GM19452 (cell line): ENCODE measurements around the gene FAM114A2.
"Not testable (repeated sequence)": the region's sequence is repeated elsewhere in the genome, so short reads cannot be mapped to it uniquely, and the experiment has no call there.

Experiments
- ATAC-seq: cut with Tn5 transposase; IDR thresholded peaks from one replicate; pipeline ENCODE4 v1.9.1; 2021; ENCODE audit not compliant: unreplicated experiment

The FAM114A2 gene

DNA sequence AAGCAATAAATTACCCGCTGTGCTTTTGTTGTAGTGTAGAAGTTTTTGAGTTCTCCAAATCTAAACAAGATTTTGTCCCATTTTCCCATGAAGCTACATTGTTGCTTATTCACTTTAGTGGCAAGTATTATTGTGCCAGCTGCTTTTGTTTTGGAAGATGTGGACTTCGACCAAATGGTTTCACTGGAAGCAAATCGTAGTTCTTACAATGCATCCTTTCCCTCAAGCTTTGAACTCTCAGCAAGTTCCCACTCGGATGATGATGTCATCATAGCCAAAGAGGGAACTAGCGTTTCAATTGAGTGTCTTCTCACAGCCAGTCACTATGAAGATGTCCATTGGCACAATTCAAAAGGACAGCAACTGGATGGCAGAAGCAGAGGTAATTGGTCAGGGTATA lies 10.9 kb upstream of the FAM114A2 start:
- no peak for ATAC-seq

DNA sequence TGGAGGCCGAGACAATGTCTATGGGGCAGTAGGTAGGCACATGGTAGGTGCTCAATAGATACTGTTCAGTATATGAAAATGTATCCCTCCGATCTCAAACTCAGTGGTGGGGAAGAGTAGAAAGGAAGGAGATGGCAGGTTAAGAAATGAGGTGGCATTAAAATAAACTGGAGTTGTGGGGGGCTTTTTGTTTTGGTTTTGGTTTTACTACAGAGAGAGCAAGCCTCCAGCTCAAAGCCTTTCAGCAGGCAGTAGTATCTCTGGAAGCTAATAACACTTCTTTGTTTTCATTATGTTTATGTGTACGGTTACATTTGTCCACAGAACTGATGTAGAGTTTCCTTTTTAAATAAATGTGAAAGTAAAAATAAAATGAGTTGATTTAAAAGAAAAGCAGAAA lies 8.6 kb upstream of the FAM114A2 start:
- ATAC-seq = no peak

DNA sequence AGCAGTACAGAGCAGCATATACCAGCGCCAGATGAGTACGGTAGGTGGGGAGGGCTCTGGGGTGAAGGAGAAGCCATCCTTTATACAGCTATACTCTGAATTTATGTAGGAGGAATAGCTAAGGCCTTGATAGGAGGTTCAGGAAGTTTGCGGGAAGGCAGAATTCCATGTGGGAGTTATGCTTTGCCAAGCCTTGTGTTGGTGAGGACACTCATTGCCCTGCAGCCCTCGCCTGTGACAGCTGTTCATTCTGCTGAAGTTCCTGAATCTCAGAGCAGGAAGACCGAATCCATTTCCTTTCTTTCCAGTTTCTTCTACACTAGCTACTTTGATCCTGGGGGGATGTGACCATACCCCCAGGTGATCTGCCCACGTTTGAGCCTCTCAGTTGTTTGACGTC lies 7.8 kb upstream of the FAM114A2 start:
- no peak for ATAC-seq

DNA sequence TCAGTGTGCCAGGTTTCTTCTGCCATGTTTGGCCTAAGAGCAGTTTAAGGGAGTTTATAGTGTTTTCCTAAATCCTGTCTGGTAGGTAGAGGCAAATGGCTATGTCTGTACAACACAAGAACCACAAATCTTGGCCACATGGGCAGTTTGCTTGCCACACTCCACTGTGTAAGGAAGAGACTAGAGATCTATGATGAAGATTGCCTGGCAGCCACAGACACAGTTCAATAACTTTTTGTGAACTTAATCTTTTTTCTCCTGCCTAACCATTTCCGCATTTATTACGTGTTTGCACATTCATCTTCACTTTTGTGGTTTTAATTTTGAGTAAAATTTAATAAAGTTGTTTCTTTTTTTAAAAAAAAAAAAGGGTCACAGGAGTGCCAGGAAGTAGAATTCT lies 5.9 kb upstream of the FAM114A2 start:
- ATAC-seq = no peak

DNA sequence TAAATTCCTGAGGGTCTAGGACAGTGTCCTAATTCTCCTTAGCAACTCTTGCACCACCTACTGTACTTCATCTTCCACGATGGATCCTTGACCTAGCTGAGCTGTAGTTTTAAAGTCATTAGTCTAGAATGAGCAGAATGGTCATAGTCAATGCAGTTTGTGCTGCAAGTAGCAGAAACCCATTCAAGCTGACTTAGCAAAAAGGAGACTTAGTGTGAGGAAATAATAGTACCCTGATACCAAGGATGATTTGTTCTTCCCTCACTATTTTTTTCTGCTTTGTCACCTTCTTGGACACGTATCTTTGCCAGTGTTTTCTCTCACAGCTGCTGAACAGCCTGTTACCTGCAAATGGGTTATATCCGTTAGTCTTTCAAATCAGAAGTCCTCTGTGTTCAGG lies 5.4 kb upstream of the FAM114A2 start:
- no peak for ATAC-seq

DNA sequence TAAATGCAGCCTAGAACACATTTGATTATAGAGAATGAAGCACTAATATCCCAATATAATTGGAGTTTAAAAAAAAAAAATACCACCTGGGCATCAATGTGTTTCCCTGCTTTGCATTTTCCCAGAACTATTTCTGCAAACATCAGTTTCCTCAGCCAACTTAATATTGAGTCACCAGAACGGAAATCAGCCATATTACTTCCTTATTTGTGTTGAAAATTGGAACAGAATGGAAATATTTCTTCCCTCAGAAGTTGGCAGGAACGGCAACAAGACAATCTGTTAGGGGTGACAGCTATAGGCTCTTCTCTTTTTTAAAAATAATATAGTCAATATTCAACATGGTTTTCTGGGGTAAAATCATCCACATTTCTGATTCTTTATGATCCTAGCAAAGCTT lies 4.1 kb upstream of the FAM114A2 start:
- ATAC-seq = no peak

DNA sequence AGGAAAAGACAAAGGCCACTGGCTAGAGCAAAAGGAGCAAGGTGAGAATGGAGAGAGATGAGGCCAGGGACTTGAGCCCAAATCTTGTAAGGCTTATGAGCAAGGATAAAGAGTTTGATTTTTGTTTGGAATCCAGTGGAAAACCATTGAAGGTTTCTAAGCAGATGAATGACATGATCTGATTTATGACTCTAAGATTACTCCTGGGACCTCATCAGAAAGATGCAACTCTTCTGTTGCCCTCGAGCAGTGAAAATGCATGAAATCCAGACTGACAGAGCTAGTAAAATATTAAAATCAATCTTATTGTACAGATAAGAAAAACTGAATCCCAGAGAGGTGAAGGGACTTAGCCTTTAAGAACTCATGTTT lies 734 bp upstream of the FAM114A2 start:
- no peak for ATAC-seq

DNA sequence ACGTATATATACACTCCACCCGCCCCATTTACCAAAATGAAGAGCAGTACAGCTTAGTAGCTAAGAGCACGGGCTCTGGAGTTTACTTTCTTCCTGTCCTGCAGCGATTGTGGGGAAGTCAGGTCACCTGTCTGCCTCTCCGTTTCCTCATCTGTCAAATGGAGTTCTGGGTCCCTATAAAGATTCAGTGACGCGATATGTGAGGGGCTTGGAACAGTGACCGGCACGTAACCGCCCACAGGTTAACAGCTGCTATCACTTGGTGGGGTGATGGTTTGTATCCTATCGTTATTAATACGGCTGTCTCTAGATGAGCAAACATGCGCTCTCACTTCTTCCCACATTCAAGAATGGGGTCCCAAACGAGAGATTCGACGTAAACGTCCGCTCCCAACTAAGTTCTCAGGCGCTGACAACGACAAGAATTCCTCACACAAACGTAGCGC lies 426 bp downstream of the FAM114A2 start:
- peak; percentile 55 for ATAC-seq

DNA sequence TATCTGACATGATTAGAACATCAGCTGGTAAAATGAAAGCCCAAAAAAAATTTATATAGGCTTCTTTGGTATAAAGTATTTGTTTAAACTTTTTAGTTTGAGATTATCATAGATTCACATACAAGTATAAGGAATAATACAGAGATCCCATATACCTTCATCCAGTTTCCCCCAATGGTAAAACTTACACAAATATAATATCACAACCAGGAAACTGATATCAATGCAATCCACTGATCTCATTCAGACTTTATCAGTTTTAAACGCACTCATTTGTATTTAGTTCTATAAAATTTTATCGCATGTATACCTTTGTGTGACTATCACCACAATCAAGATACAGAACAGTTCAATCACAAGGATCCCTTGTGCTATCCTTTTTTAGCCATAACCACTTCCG lies 3.8 kb downstream of the FAM114A2 start:
- ATAC-seq = no peak

DNA sequence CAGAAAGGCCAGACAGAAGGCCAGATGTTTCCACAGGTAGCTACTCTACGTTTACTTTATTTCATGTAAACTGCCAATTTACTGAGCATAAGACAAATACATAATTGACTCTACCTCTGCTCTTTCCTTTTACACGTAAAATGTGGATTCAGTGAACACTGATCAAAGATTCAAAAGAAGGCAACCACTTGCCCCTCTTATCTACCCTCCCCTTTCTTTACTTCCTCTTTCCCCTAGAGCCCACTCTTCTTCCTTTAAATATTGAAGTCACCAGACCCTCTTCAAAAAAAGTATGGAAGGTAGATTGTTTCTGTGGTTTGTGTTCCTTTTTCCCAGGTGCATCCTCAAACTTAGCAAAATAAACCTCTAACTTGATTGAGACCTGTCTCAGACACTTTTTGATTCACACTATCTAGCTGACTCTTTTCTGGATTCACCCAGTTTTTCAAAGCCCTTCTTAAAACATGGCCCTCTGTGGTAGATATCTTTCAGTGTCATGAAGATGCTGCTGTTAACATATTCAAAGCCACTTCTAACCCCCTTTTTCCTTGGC lies 6.7 kb downstream of the FAM114A2 start:
- ATAC-seq = no peak

DNA sequence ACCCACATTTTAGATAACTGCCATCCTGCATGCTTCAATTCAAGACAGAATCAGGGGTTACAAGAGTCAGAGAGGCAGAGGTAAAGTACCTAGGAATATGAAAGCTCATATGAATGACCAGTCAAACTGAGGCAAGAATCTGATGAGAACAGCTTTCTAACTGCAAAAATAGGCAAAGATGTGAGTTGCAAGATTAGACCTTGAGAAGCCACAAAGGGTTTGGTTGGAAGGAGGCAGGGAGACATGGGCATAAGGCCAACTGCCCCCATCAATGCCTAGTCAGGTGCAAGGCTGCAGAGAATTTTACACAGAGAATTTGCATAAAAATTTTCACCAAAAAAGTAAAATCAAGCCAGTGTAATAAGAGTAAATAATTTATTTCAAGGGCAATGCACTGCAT lies 12.8 kb downstream of the FAM114A2 start:
- ATAC-seq = no peak

DNA sequence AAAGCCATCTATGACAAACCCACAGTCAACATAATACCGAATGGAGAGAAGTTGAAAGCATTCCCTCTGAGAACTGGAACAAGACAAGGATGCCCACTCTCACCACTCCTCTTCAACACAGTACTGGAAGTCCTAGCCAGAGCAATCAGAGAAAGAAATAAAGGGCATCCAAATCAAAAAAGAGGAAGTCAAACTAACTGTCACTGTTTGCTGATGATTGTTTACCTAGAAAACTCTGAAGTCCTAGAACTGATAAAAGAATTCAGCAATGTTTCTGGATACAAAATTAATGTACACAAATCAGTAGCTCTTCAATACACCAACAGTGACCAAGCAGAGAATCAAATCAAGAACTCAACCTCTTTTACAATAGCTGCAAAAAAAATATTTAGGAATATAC lies 19.8 kb downstream of the FAM114A2 start:
- ATAC-seq = not testable (repeated sequence)

DNA sequence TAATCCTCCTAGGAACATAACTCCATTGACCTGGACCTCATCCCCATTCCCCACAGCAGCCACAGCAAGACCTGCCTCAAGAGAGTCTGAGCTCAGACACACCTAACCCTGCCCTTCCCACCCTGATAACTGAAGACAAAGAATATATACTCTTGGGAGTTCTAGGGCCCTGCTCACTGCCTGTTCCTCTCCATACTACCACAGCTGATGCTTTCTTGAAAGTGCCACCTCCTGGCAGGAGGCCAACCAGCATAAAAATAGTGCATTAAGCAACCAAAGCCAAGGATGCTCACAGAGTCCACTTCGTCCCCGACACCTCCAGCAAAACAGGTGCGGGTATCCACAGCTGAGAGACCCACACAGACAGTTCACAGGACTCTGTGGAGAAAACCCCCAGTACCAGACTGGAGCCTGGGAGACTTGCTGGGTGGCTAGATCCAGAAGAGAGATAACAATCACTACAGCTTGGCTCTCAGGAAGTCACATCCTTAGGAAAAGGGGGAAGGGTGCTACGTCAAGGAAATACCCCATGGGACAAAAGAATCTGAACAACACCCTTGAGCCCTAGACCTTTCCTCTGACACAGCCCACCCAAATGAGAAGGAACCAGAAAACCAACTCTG lies 23.5 kb downstream of the FAM114A2 start:
- no peak for ATAC-seq

DNA sequence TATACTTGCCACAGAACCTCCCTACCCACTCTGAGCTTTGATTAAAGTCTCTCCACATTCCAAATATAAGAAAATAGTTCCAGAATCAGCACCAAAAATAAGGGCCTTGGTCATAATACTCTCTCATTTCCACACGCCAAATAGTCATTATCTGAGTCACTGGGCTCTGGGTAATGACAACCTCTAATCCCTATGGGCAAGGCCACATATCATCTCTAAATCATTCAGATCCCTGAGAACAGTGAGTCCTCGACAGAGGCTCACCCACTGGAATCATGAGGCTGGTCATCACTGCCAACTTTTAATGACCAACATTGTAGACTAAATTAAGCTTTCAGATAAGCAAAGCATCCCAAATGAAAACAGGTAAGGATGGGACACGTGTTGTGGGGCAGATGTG lies 28.1 kb downstream of the FAM114A2 start:
- no peak for ATAC-seq

DNA sequence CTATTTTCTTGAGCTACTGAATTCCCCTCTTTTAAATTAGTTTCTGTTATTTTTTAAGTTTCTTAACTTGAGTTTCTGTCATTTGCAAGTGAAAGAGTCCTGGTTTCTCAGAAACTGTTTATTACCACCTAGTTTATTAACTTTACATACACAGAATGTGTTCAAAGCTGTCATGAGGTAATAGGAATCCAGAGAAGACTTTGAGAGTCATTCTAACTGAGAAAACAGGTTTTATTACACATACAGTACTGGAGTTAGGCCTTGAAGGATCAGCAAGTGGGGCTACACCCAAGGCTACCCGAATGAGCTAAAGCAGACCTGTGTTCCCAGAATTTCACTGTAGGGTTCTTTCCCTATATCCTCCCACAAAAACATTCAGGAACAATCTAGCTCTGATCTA lies 33.1 kb downstream of the FAM114A2 start:
- no peak for ATAC-seq

DNA sequence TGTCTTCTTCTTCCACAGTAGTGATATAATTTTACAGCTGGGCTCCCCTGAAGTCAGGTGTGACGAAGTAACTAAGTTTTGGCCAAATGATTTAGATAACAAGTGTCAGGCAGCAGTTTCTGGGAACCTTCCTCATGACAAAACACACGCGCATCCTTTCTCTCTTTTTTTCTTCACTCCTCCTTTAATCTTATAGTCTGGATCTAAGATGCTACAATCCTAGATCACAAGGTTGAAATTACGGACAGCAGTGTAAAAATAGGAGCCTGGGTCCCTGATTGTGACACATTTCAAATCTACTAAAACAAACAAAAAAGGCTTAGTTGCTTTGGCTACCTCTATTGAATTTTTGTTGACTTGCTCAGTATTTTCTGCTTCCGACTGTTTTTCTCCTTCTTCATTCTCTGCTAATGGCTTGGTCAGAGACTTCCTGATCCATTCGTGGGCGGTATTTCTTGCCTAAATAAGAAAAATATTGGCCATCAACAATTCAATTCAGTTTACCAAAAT lies 36.1 kb downstream of the FAM114A2 start:
- ATAC-seq = no peak

DNA sequence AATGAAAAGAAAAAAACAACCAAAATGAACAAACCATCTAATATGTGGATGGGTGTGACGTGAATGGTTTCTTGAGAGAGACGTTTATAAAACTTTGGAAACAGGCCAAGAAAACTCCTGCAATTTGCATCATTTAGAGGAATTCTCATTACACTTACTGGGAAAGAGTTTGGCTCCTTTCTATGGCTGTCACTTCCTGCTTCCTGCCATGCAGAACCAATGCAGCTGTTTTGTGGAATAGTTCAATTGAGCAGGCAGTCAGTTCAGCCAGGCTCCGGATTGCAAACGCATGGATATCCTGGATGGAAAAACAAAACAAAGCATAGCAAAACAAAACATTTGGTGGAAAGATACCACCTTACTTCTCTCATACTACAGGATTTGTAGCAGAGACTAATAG lies 36.6 kb downstream of the FAM114A2 start:
- no peak for ATAC-seq

DNA sequence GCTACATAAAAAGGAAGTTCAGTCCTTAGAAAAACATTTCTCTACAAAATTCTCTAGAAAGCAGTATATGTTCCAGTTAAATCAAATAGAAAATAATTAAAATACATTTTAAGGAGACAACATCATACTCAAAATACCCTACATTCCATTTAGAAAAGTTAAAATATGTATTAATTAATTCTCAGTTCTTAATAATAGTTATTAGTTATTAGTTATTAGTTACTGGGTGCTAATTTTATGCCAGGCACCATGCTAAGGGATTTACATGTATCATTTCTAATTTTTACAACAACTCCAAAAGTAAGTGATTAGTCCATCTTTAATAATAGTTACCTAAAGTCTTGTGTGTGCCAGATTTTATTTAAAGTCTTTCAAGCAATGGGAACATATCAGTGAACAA lies 38.0 kb downstream of the FAM114A2 start:
- no peak for ATAC-seq

DNA sequence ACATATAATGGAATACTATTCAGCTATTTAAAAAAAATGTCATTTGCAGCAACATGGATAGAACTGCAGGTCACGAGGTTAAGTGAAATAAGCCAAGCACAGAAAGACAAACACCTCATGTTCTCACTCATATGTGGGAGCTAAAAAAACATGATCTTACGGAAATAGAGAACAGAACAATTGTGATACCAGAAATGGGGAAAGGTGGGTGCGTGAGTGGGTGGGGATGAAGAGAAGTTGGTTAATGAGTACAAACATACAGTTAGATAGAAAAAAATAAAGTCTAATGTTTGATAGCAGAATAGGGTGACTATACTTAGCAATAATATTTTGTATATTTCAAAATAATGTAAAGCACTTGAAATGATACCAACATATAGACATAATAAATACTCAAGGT lies 38.7 kb downstream of the FAM114A2 start:
- no peak for ATAC-seq

DNA sequence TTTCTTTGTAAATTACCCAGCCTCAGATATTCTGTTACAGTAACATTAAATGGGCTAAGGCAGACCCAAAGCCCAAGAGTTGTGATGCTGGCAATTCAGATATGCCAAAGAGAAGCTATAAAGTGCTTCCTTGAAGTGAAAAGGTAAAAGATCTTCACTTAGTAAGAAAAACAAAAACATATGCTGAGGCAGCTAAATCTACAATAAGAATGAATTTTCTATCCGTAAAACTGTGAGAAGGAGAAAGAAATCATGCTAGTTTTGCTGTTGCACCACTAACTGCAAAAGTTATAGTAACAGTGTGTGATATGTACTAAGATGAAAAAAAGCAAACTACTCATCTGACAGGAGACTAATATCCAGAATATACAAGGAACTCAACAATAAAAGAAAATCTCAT lies 39.9 kb downstream of the FAM114A2 start:
- no peak for ATAC-seq

DNA sequence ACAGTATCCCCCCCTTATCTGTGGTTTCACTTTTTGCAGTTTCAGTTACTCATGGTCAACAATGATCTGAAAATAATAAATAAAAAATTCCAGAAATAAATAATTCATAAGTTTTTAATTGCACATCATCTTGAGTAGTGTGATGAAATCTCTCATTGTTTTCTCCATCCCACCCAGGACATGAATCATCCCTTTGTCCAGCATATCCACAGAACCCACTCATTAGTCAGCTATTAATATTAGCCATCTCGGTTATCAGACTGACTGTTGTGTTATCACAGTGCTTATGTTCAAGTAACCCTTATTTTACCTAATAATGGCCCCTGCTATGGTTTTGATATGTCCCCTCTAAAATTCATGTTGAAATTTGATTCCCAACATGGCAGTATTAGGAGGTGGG lies 40.7 kb downstream of the FAM114A2 start:
- no peak for ATAC-seq

DNA sequence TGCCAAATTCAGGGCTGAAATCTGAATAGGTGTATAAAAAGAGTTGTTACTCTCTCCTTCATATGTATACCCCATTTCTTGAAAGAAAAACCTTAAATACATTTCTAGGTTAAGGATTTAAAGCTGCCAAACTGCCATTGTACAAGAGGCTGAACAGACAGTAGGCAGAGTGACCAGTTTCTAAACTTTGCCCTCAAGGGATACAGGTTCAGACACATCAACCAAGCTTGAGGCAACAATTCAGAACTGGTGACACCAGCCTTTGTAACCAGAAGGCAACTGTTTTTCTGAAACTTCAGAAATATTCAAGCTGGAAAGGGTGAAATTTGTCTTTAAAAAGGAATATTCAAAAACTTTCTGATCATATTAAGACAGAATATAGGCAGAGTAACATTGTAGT lies 47.5 kb downstream of the FAM114A2 start:
- no peak for ATAC-seq

DNA sequence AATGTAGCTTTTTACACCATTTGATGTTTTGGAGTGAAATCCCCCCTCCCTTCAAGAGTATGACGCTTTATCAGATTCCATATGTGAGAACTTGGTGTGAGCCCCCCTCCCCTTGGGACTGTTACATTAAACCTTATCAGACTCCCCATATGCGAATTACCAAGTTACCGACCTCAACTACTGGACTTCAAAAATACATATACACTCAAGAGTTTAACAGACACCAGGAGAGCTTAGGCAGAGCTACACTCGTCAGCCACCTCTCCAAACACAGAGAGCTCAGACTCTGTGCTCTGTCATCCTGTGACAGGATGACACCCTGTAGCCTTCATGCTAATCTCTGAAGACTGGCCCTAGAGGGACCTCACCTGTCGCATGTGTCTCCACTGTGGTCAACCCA lies 50.2 kb downstream of the FAM114A2 start:
- ATAC-seq = no peak
